Smooth muscle cell (in vitro differentiated cells): ENCODE data around the gene RSL1D1. TPM values are rescaled to one million over a fixed set of nuclear protein-coding genes. Genes with fewer than 3 reads are reported as not detected.

Experiments used
- DNase-seq: peaks from one replicate; lab custom pipeline; 2025; ENCODE audit not compliant: unreplicated experiment; lab: John Stamatoyannopoulos, UW
- H2AFZ ChIP-seq: fragments of 200-600 bp; sonication (generic); 2 replicates; pipeline ENCODE4 v1.6.0; 2016; ENCODE audit warnings: antibody characterized with exemption, low read depth, mild to moderate bottlenecking
- H3F3A ChIP-seq: fragments of 200-600 bp; sonication (generic); 2 replicates; pipeline ENCODE4 v1.6.0; 2017; ENCODE audit warnings: antibody characterized with exemption, low read depth
- H3K27ac ChIP-seq: fragments of 200-600 bp; sonication (generic); 2 replicates; pipeline ENCODE4 v1.5.1; 2016; ENCODE audit warnings: low read depth, mild to moderate bottlenecking
- H3K27me3 ChIP-seq: fragments of 200-600 bp; sonication (generic); 2 replicates; pipeline ENCODE4 v1.6.1; 2016; ENCODE audit warnings: low read depth, mild to moderate bottlenecking
- H3K36me3 ChIP-seq: fragments of 200-600 bp; sonication (generic); 2 replicates; pipeline ENCODE4 v1.5.1; 2016; ENCODE audit warnings: low read depth
- H3K4me1 ChIP-seq: fragments of 200-600 bp; sonication (generic); 2 replicates; pipeline ENCODE4 v1.5.1; 2016; ENCODE audit warnings: low read depth
- H3K4me2 ChIP-seq: fragments of 200-600 bp; sonication (generic); 2 replicates; pipeline ENCODE4 v1.6.0; 2016; ENCODE audit warnings: mild to moderate bottlenecking
- H3K4me3 ChIP-seq: fragments of 200-600 bp; sonication (generic); 2 replicates; pipeline ENCODE4 v1.5.1; 2016; ENCODE audit warnings: mild to moderate bottlenecking
- H3K79me2 ChIP-seq: fragments of 200-600 bp; sonication (generic); 2 replicates; pipeline ENCODE4 v1.6.0; 2016; ENCODE audit warnings: low read depth, mild to moderate bottlenecking
- H3K9ac ChIP-seq: fragments of 200-600 bp; sonication (generic); 2 replicates; pipeline ENCODE4 v1.6.0; 2016; ENCODE audit warnings: low read depth
- H3K9me3 ChIP-seq: fragments of 200-600 bp; sonication (generic); replicated peaks from 2 replicates; pipeline ENCODE4 v1.5.1; 2016; ENCODE audit warnings: low read depth
- H4K20me1 ChIP-seq: fragments of 200-600 bp; sonication (generic); 2 replicates; pipeline ENCODE4 v1.6.0; 2016; ENCODE audit warnings: low read depth
- CTCF ChIP-seq: fragments of 200-600 bp; sonication (generic); IDR thresholded peaks from 2 replicates; pipeline ENCODE4 v1.5.1; 2017; ENCODE audit warnings: borderline replicate concordance, mild to moderate bottlenecking, antibody characterized with exemption; ENCODE audit not compliant: insufficient read depth, poor library complexity, severe bottlenecking
- WGBS: methylation state at CpG from one replicate; pipeline ENCODE4 v1.1.7; 2016; ENCODE audit warnings: low lambda C conversion rate; 5-methylcytosine and 5-hydroxymethylcytosine counted together
- polyA plus RNA-seq: library from polyadenylated mRNA; unstranded; fragments of >200 nt; fragmentation: Nextera tagmentation; extraction: Ambion mirVana; gene quantifications from 2 replicates; pipeline ENCODE4 v1.2.1, GENCODE V29; 2016
- total RNA-seq: library from RNA; depleted of rRNA; stranded (reverse); fragments of >200 nt; gene quantifications from 2 replicates; pipeline ENCODE4 v1.2.3, GENCODE V29; 2014

Gene RSL1D1
- total and polyA plus RNA-seq, 2 experiments from 2014 or later = 104 to 157 TPM

GRCh38 chr16:11796227-11797165, 54.8 kb downstream of the RSL1D1 start:
- peaks cover 78% of the 10 kb centered on the region for H3K79me2 ChIP-seq
- H3K27me3 ChIP-seq = no peaks in the 10 kb centered on the region
- peaks cover 26% of the 10 kb centered on the region for H3K4me1 ChIP-seq
- H3F3A ChIP-seq = peaks cover 13% of the 10 kb centered on the region
- peak overlapping the region; percentile 82 for H3K27ac ChIP-seq
- H3K36me3 ChIP-seq = no peaks in the 10 kb centered on the region
- no peak for TF ChIP-seq CTCF
- H3K9me3 ChIP-seq = no peaks in the 10 kb centered on the region
- DNase-seq = peak; percentile 11
- peak overlapping the region; percentile 98 for H3K4me2 ChIP-seq
- H4K20me1 ChIP-seq = peaks cover 43% of the 10 kb centered on the region
- peak overlapping the region; percentile 91 for H3K9ac ChIP-seq
- peak overlapping the region; percentile 100 for H3K4me3 ChIP-seq
- peak overlapping the region; percentile 63 for H2AFZ ChIP-seq
- WGBS = 8% methylated on average over 41 of the region's 93 CpGs

GRCh38 chr16:11795887-11796226, 55.5 kb downstream of the RSL1D1 start:
- peak overlapping the region; percentile 91 for H3K9ac ChIP-seq
- no peaks in the 10 kb centered on the region for H3K36me3 ChIP-seq
- no peaks in the 10 kb centered on the region for H3K9me3 ChIP-seq
- peaks cover 48% of the 10 kb centered on the region for H4K20me1 ChIP-seq
- no peak overlapping the region for H2AFZ ChIP-seq
- no peaks in the 10 kb centered on the region for H3K27me3 ChIP-seq
- peaks cover 84% of the 10 kb centered on the region for H3K79me2 ChIP-seq
- H3K4me1 ChIP-seq = peaks cover 30% of the 10 kb centered on the region
- H3F3A ChIP-seq = peaks cover 13% of the 10 kb centered on the region
- peak overlapping the region; percentile 82 for H3K27ac ChIP-seq
- peak overlapping the region; percentile 98 for H3K4me2 ChIP-seq
- 81% methylated on average over 8 of the region's 8 CpGs for WGBS
- H3K4me3 ChIP-seq = peak overlapping the region; percentile 100
- no peak for DNase-seq
- TF ChIP-seq CTCF = no peak

- peaks cover 30% of the 10 kb centered on the region for H3K4me1 ChIP-seq
- peaks cover 54% of the 10 kb centered on the region for H4K20me1 ChIP-seq
- H3K27me3 ChIP-seq = no peaks in the 10 kb centered on the region
- no peak for DNase-seq
- no peak for TF ChIP-seq CTCF
- no peaks in the 10 kb centered on the region for H3K36me3 ChIP-seq
- WGBS = 92% methylated on average over 20 of the region's 20 CpGs
- H3K27ac ChIP-seq = peak overlapping the region; percentile 82
- H3K79me2 ChIP-seq = peaks cover 88% of the 10 kb centered on the region
- H3K9ac ChIP-seq = peak overlapping the region; percentile 91
- no peaks in the 10 kb centered on the region for H3K9me3 ChIP-seq
- H2AFZ ChIP-seq = no peak overlapping the region
- H3F3A ChIP-seq = peaks cover 13% of the 10 kb centered on the region
- H3K4me3 ChIP-seq = peak overlapping the region; percentile 100
- H3K4me2 ChIP-seq = peak overlapping the region; percentile 98
Observed at GRCh38 chr16:11794996-11795886, 56.1 kb downstream of the RSL1D1 start.
